Liver (tissue), 9 donors: ENCODE measurements around the gene DIPK1A. TPM values are rescaled to one million over a fixed set of nuclear protein-coding genes. Genes with fewer than 3 reads are reported as not detected.

Experiments
- DNase-seq: peaks from one replicate; pipeline ENCODE4 v3.0.0-alpha.2; 2017; ENCODE audit warnings: low spot score
- H3K27ac ChIP-seq, 2 donors: one replicate each; pipeline ENCODE4 v1.7.0; 2013; ENCODE audit warnings: inconsistent platforms in 2 of 2, low read length in 2 of 2, control low read depth in 1 of 2, low read depth in 1 of 2, mild to moderate bottlenecking in 1 of 2
- H3K27me3 ChIP-seq, 4 donors: one replicate each; pipeline versions ENCODE4 v1.6.1 to v1.7.0; 2013; ENCODE audit warnings: low read length in 3 of 4, inconsistent platforms in 1 of 4, mild to moderate bottlenecking in 1 of 4, moderate library complexity in 1 of 4; ENCODE audit not compliant: control insufficient read depth in 4 of 4, insufficient read depth in 4 of 4
- H3K36me3 ChIP-seq, 4 donors: one replicate each; pipeline versions ENCODE4 v1.6.1 to v1.7.0; 2013; ENCODE audit warnings: low read length in 3 of 4, mild to moderate bottlenecking in 3 of 4, low read depth in 1 of 4, moderate library complexity in 1 of 4; ENCODE audit not compliant: control insufficient read depth in 4 of 4, insufficient read depth in 3 of 4
- H3K4me1 ChIP-seq, 4 donors: one replicate each; pipeline versions ENCODE4 v1.6.1 to v1.7.0; 2013; ENCODE audit warnings: low read length in 3 of 4, mild to moderate bottlenecking in 3 of 4, moderate library complexity in 1 of 4; ENCODE audit not compliant: control insufficient read depth in 4 of 4, insufficient read depth in 4 of 4
- H3K4me3 ChIP-seq, 3 donors: one replicate each; pipeline versions ENCODE4 v1.6.1 to v1.7.0; 2013; ENCODE audit warnings: low read length in 3 of 3, control low read depth in 1 of 3, low read depth in 1 of 3, mild to moderate bottlenecking in 1 of 3
- H3K9ac ChIP-seq, 2 donors: one replicate each; pipeline ENCODE4 v1.7.0; 2013; ENCODE audit warnings: low read length in 2 of 2, mild to moderate bottlenecking in 2 of 2, moderate library complexity in 2 of 2, control low read depth in 1 of 2, low read depth in 1 of 2
- H3K9me3 ChIP-seq, 4 donors: one replicate each; pipeline versions ENCODE4 v1.6.1 to v1.7.0; 2013; ENCODE audit warnings: low read length in 3 of 4; ENCODE audit not compliant: control insufficient read depth in 4 of 4
- EGR1 ChIP-seq, 2 donors: IDR thresholded peaks; 2 replicates each; pipeline ENCODE4 v1.6.1; 2016 to 2018; ENCODE audit warnings: antibody characterized with exemption in 2 of 2, low read depth in 2 of 2
- FOXA1 ChIP-seq: IDR thresholded peaks from 2 replicates; pipeline ENCODE4 v1.6.1; 2016; ENCODE audit warnings: antibody characterized with exemption
- FOXA2 ChIP-seq: IDR thresholded peaks from 2 replicates; pipeline ENCODE4 v1.6.1; 2016; ENCODE audit warnings: antibody characterized with exemption
- GABPA ChIP-seq, 2 donors: IDR thresholded peaks in 1 of 2; conservative IDR thresholded peaks in 1 of 2; 2 replicates each; pipeline ENCODE4 v1.6.1; 2016; ENCODE audit warnings: antibody characterized with exemption in 2 of 2, mild to moderate bottlenecking in 1 of 2, moderate library complexity in 1 of 2
- HNF4A ChIP-seq, 2 donors: conservative IDR thresholded peaks; 2 replicates each; pipeline ENCODE4 v1.6.1; 2016; ENCODE audit warnings: antibody characterized with exemption in 2 of 2, mild to moderate bottlenecking in 2 of 2
- HNF4G ChIP-seq: IDR thresholded peaks from 2 replicates; pipeline ENCODE4 v1.6.1; 2016; ENCODE audit warnings: antibody characterized with exemption
- JUND ChIP-seq, 2 donors: IDR thresholded peaks; 2 replicates each; pipeline ENCODE4 v1.6.1; 2016; ENCODE audit warnings: antibody characterized with exemption in 2 of 2
- NR2F2 ChIP-seq: IDR thresholded peaks from 2 replicates; pipeline ENCODE4 v1.6.1; 2016; ENCODE audit warnings: antibody characterized with exemption
- RAD21 ChIP-seq, 2 donors: IDR thresholded peaks; 2 replicates each; pipeline ENCODE4 v1.6.1; 2016; ENCODE audit warnings: antibody characterized with exemption in 2 of 2, mild to moderate bottlenecking in 2 of 2
- RXRA ChIP-seq, 2 donors: IDR thresholded peaks; 2 replicates each; pipeline ENCODE4 v1.6.1; 2017 to 2018; ENCODE audit warnings: antibody characterized with exemption in 2 of 2, mild to moderate bottlenecking in 1 of 2
- SP1 ChIP-seq: IDR thresholded peaks from 2 replicates; pipeline ENCODE4 v1.6.1; 2018; ENCODE audit warnings: antibody characterized with exemption, mild to moderate bottlenecking
- TAF1 ChIP-seq: conservative IDR thresholded peaks from 2 replicates; pipeline ENCODE4 v1.6.1; 2016; ENCODE audit warnings: antibody characterized with exemption, mild to moderate bottlenecking
- YY1 ChIP-seq: IDR thresholded peaks from 2 replicates; pipeline ENCODE4 v1.6.1; 2016; ENCODE audit warnings: antibody characterized with exemption, mild to moderate bottlenecking
- WGBS: extraction: QIAGEN DNeasy Blood & Tissue Kit; methylation state at CpG from one replicate; pipeline ENCODE4 v1.1.7; 2013; 5-methylcytosine and 5-hydroxymethylcytosine counted together
- polyA plus RNA-seq, 2 donors: library from polyadenylated mRNA; stranded (reverse) in 1 of 2; unstranded in 1 of 2; fragments of 200-250 nt in 1 of 2; fragments of >200 nt in 1 of 2; fragmentation: Nextera tagmentation in 1 of 2; extraction: Ambion mirVana in 1 of 2; gene quantifications; one replicate each; pipeline versions ENCODE4 v1.2.1 to v1.2.3, GENCODE V29; 2013 to 2015
- total RNA-seq, 2 donors: library from RNA; depleted of rRNA; stranded (reverse); fragments of >200 nt; gene quantifications; one replicate each; pipeline ENCODE4 v1.2.3, GENCODE V29; 2014
- TF ChIP-seq, protein P1 (sequence below): IDR thresholded peaks from 2 replicates; pipeline ENCODE4 v1.6.1; 2016; ENCODE audit warnings: antibody characterized with exemption
- TF ChIP-seq, protein P2 (sequence below): IDR thresholded peaks from 2 replicates; pipeline ENCODE4 v1.6.1; 2016; ENCODE audit warnings: antibody characterized with exemption
- TF ChIP-seq, protein P3 (sequence below): fragments of 150-350 bp; IDR thresholded peaks from 2 replicates; pipeline ENCODE4 v1.5.1; 2017; ENCODE audit warnings: improper control_type of control experiment, low read depth, low read length; ENCODE audit not compliant: missing input control
- TF ChIP-seq, protein P4 (sequence below): IDR thresholded peaks from 2 replicates; pipeline ENCODE4 v1.6.1; 2016; ENCODE audit warnings: antibody characterized with exemption, mild to moderate bottlenecking
- TF ChIP-seq, protein P5 (sequence below): IDR thresholded peaks from 2 replicates; pipeline ENCODE4 v1.6.1; 2016; ENCODE audit warnings: antibody characterized with exemption
- donor health status: healthy.
- donor health status: healthy.
- donor health status: healthy.
- donor health status: healthy.
- donor health status: healthy.

The DIPK1A gene
- total and polyA plus RNA-seq, 4 donors = 7.9 to 11.6 (median 10.2) TPM

DNA sequence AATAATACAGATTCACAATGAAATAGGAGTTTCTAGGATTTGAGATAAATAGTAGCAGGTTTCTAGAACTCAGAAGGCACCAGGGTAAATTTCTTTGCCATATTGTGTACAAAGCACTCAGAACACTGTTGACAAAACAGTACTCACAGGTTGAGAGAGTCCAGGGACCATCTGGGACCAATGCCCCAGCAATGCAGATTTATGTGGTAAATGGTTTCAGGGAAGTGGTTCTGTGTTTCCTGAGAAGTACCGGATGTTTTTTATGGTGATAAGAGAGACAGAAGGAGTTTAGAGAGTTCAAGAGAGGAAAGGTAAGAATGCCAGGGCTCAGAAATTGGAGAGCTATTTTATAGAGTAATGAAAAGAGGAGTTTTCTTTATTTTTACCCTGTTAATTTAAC lies 29.6 kb upstream of the DIPK1A start:
- WGBS = 56% methylated on average over 1 of the region's 1 CpG
- H3K4me1 ChIP-seq = peaks cover 0 to 3% (median 0%) of the 10 kb centered on the region in 4 donors
- H3K4me3 ChIP-seq = no peak overlapping the region
- no peaks in the 10 kb centered on the region for H3K36me3 ChIP-seq
- TF ChIP-seq FOXA2 (no peak), RXRA (IDR thresholded peaks at IDR 0.05) (no peak), SP1 (no peak), YY1 (no peak), TAF1 (no peak), HNF4A (conservative IDR thresholded peaks at IDR 0.05) (no peak), HNF4G (no peak), JUND (IDR thresholded peaks at IDR 0.05) (no peak), GABPA (IDR thresholded peaks at IDR 0.05 in 1 of 2, conservative IDR thresholded peaks at IDR 0.05 in 1 of 2) (no peak), FOXA1 (no peak), RAD21 (IDR thresholded peaks at IDR 0.05) (no peak), NR2F2 (no peak), EGR1 (IDR thresholded peaks at IDR 0.05; ENCODE audit: low read depth in 2 of 2) (no peak)
- TF ChIP-seq, protein P1, sequence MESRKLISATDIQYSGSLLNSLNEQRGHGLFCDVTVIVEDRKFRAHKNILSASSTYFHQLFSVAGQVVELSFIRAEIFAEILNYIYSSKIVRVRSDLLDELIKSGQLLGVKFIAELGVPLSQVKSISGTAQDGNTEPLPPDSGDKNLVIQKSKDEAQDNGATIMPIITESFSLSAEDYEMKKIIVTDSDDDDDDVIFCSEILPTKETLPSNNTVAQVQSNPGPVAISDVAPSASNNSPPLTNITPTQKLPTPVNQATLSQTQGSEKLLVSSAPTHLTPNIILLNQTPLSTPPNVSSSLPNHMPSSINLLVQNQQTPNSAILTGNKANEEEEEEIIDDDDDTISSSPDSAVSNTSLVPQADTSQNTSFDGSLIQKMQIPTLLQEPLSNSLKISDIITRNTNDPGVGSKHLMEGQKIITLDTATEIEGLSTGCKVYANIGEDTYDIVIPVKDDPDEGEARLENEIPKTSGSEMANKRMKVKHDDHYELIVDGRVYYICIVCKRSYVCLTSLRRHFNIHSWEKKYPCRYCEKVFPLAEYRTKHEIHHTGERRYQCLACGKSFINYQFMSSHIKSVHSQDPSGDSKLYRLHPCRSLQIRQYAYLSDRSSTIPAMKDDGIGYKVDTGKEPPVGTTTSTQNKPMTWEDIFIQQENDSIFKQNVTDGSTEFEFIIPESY = no peak
- TF ChIP-seq, protein P2, sequence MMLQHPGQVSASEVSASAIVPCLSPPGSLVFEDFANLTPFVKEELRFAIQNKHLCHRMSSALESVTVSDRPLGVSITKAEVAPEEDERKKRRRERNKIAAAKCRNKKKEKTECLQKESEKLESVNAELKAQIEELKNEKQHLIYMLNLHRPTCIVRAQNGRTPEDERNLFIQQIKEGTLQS = no peak
- TF ChIP-seq, protein P3, sequence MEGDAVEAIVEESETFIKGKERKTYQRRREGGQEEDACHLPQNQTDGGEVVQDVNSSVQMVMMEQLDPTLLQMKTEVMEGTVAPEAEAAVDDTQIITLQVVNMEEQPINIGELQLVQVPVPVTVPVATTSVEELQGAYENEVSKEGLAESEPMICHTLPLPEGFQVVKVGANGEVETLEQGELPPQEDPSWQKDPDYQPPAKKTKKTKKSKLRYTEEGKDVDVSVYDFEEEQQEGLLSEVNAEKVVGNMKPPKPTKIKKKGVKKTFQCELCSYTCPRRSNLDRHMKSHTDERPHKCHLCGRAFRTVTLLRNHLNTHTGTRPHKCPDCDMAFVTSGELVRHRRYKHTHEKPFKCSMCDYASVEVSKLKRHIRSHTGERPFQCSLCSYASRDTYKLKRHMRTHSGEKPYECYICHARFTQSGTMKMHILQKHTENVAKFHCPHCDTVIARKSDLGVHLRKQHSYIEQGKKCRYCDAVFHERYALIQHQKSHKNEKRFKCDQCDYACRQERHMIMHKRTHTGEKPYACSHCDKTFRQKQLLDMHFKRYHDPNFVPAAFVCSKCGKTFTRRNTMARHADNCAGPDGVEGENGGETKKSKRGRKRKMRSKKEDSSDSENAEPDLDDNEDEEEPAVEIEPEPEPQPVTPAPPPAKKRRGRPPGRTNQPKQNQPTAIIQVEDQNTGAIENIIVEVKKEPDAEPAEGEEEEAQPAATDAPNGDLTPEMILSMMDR = no peak
- TF ChIP-seq, protein P4, sequence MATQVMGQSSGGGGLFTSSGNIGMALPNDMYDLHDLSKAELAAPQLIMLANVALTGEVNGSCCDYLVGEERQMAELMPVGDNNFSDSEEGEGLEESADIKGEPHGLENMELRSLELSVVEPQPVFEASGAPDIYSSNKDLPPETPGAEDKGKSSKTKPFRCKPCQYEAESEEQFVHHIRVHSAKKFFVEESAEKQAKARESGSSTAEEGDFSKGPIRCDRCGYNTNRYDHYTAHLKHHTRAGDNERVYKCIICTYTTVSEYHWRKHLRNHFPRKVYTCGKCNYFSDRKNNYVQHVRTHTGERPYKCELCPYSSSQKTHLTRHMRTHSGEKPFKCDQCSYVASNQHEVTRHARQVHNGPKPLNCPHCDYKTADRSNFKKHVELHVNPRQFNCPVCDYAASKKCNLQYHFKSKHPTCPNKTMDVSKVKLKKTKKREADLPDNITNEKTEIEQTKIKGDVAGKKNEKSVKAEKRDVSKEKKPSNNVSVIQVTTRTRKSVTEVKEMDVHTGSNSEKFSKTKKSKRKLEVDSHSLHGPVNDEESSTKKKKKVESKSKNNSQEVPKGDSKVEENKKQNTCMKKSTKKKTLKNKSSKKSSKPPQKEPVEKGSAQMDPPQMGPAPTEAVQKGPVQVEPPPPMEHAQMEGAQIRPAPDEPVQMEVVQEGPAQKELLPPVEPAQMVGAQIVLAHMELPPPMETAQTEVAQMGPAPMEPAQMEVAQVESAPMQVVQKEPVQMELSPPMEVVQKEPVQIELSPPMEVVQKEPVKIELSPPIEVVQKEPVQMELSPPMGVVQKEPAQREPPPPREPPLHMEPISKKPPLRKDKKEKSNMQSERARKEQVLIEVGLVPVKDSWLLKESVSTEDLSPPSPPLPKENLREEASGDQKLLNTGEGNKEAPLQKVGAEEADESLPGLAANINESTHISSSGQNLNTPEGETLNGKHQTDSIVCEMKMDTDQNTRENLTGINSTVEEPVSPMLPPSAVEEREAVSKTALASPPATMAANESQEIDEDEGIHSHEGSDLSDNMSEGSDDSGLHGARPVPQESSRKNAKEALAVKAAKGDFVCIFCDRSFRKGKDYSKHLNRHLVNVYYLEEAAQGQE = no peak
- TF ChIP-seq, protein P5, sequence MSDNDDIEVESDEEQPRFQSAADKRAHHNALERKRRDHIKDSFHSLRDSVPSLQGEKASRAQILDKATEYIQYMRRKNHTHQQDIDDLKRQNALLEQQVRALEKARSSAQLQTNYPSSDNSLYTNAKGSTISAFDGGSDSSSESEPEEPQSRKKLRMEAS = no peak
- no peak overlapping the region for H3K27ac ChIP-seq
- no peaks in the 10 kb centered on the region for H3K9me3 ChIP-seq
- no peak overlapping the region for H3K9ac ChIP-seq
- no peaks in the 10 kb centered on the region for H3K27me3 ChIP-seq
- DNase-seq = no peak
